Upper lobe of left lung (tissue), 6 donors: ENCODE results near the gene GPR62. TPM values are rescaled to one million over a fixed set of nuclear protein-coding genes. Genes with fewer than 3 reads are reported as not detected.

Source experiments
- ATAC-seq, 2 donors: fragments of 200-7000 bp; cut with Tn5 transposase; one replicate each; pipeline ENCODE4 v1.9.1; 2022; ENCODE audit warnings: mild to moderate bottlenecking in 2 of 2, moderate library complexity in 2 of 2; ENCODE audit not compliant: low FRiP score in 2 of 2
- DNase-seq, 2 donors: peaks; one replicate each; pipeline ENCODE4 v3.0.0-alpha.2; 2019 to 2020
- H3K27ac ChIP-seq, 4 donors: fragments of 200-600 bp; sonication (generic); one replicate each; pipeline ENCODE4 v1.5.1; 2016 to 2019
- H3K27me3 ChIP-seq, 4 donors: fragments of 200-600 bp; sonication (generic); one replicate each; pipeline ENCODE4 v1.5.1; 2017 to 2019
- H3K36me3 ChIP-seq, 4 donors: fragments of 200-600 bp; sonication (generic); one replicate each; pipeline ENCODE4 v1.5.1; 2016 to 2019
- H3K4me1 ChIP-seq, 4 donors: fragments of 200-600 bp; sonication (generic); one replicate each; pipeline ENCODE4 v1.5.1; 2018 to 2019
- H3K4me3 ChIP-seq, 4 donors: fragments of 200-600 bp; sonication (generic); one replicate each; pipeline ENCODE4 v1.5.1; 2017 to 2019; ENCODE audit warnings: mild to moderate bottlenecking in 2 of 4, moderate library complexity in 1 of 4
- H3K9me3 ChIP-seq, 4 donors: fragments of 200-600 bp; sonication (generic); one replicate each; pipeline ENCODE4 v1.5.1; 2018 to 2019
- EP300 ChIP-seq, 4 donors: sonication (generic); formaldehyde crosslinking; IDR thresholded peaks; one replicate each; pipeline ENCODE4 v1.5.1; 2017; ENCODE audit warnings: antibody characterized with exemption in 4 of 4, control low read depth in 2 of 4
- POLR2A ChIP-seq, 4 donors: fragments of 450-650 bp; IDR thresholded peaks; one replicate each; pipeline ENCODE4 v1.5.1; 2016 to 2017; ENCODE audit warnings: antibody characterized with exemption in 4 of 4, mild to moderate bottlenecking in 2 of 4
- POLR2AphosphoS5 ChIP-seq, 2 donors: sonication (generic); formaldehyde crosslinking; IDR thresholded peaks; one replicate each; pipeline ENCODE4 v1.5.1; 2017; ENCODE audit warnings: antibody characterized with exemption in 2 of 2
- WGBS, 2 donors: methylation state at CpG; one replicate each; pipeline ENCODE4 v1.1.5; 2017 to 2018; 5-methylcytosine and 5-hydroxymethylcytosine counted together
- small RNA-seq, 4 donors: library from RNA; depleted of rRNA; stranded (forward); fragments of <200 nt; gene quantifications; one replicate each; pipeline ENCODE3, GENCODE V24; 2016
- total RNA-seq, 6 donors: library from RNA; depleted of rRNA in 4 of 6; stranded (reverse); fragments of >200 nt in 4 of 6; gene quantifications; one replicate each; pipeline versions ENCODE4 v1.1.0 to v1.2.1, GENCODE V29; 2016 to 2021
- TF ChIP-seq, protein P1 (sequence below), 6 experiments: fragments of 450-650 bp in 4 of 6; fragments of 200-600 bp in 2 of 6; sonication (generic) in 2 of 6; IDR thresholded peaks; one replicate each; pipeline ENCODE4 v1.5.1; 2016 to 2019; ENCODE audit warnings: antibody characterized with exemption in 6 of 6
- donor health status: DM: no; HTN: no; CAD: no; lungs with moderate emphysema.
- donor health status: DM: no; HTN: yes; CAD: no; lungs with severe emphysema.

The GPR62 gene
- total RNA-seq, 6 donors from 2014 or later, result not detected

DNA sequence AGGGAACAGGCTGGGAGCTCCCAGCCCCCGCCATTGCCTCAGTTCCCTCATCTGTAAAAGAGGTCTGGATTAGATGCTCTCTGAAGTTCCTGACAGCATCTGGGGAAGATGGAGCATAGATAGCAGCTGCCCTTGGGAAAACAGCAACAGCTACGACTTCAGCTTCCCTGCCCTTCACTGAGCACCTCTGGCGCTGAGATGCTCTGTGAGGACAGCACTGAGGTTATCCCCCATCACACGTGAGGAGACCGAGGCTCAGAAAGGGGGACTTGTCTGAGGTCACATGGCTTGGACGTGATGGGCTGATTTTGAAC lies 51.6 kb downstream of the GPR62 start:
- ATAC-seq (no peak), DNase-seq (no peak)
- 87% methylated on average over 6 of the region's 6 CpGs; no CpG with 5 or more reads in 1 of the 2 donors for WGBS, 2 donors
- H3K9me3 ChIP-seq, result no peaks in the 10 kb centered on the region
- no peak overlapping the region for H3K4me3 ChIP-seq
- no peaks in the 10 kb centered on the region for H3K36me3 ChIP-seq
- peaks cover 15 to 30% (median 21%) of the 10 kb centered on the region in 4 donors for H3K4me1 ChIP-seq
- peak overlapping the region in 2 of 4 donors; percentile 76 to 86 for H3K27ac ChIP-seq
- no peaks in the 10 kb centered on the region for H3K27me3 ChIP-seq
- no peak for TF ChIP-seq POLR2A (IDR thresholded peaks at IDR 0.05)
- TF ChIP-seq EP300 (IDR thresholded peaks at IDR 0.05), result no peak
- no peak for TF ChIP-seq POLR2AphosphoS5 (IDR thresholded peaks at IDR 0.05)
- TF ChIP-seq, protein P1, sequence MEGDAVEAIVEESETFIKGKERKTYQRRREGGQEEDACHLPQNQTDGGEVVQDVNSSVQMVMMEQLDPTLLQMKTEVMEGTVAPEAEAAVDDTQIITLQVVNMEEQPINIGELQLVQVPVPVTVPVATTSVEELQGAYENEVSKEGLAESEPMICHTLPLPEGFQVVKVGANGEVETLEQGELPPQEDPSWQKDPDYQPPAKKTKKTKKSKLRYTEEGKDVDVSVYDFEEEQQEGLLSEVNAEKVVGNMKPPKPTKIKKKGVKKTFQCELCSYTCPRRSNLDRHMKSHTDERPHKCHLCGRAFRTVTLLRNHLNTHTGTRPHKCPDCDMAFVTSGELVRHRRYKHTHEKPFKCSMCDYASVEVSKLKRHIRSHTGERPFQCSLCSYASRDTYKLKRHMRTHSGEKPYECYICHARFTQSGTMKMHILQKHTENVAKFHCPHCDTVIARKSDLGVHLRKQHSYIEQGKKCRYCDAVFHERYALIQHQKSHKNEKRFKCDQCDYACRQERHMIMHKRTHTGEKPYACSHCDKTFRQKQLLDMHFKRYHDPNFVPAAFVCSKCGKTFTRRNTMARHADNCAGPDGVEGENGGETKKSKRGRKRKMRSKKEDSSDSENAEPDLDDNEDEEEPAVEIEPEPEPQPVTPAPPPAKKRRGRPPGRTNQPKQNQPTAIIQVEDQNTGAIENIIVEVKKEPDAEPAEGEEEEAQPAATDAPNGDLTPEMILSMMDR (IDR thresholded peaks at IDR 0.05), result no peak

Small RNA genes within 50 kb of the gene (small RNA-seq; reads per million reads assigned to genes)
- 0 reads per million in 4 donors for gene AC115284.1

Other genes with a start within 250 kb of the GPR62 start
- 1 to 10 TPM in 1 of 6 donors, under 1 TPM in 4, not detected in 1; 0.10 to 1.0 (median 0.30) TPM for gene GRM2, start 248.3 kb upstream of the GPR62 start, total RNA-seq
- not detected for gene IQCF6, start 176.1 kb upstream of the GPR62 start, total RNA-seq
- gene IQCF2, start 93.8 kb upstream of the GPR62 start, total RNA-seq, result not detected
- not detected for gene IQCF5, start 79.8 kb upstream of the GPR62 start, total RNA-seq
- gene IQCF1, start 52.0 kb upstream of the GPR62 start, total RNA-seq, result not detected
- gene RRP9, start 13.5 kb upstream of the GPR62 start, total RNA-seq, result 10 to 100 TPM; 10.7 to 30.4 (median 19.8) TPM
- 10 to 100 TPM; 23.0 to 80.7 (median 35.7) TPM for gene PARP3, start 13.0 kb upstream of the GPR62 start, total RNA-seq
- gene PCBP4, start 12.1 kb downstream of the GPR62 start, total RNA-seq, result 10 to 100 TPM; 22.7 to 53.4 (median 37.7) TPM
- gene ABHD14B, start 18.7 kb downstream of the GPR62 start, total RNA-seq, result 10 to 100 TPM; 35.6 to 62.6 (median 50.0) TPM
- 10 to 100 TPM; 15.7 to 44.5 (median 26.3) TPM for gene ABHD14A, start 19.7 kb downstream of the GPR62 start, total RNA-seq
- 10 to 100 TPM; 17.4 to 65.0 (median 35.9) TPM for gene ACY1, start 28.2 kb downstream of the GPR62 start, total RNA-seq
- gene RPL29, start 40.5 kb downstream of the GPR62 start, total RNA-seq, result 1,000 to 10,000 TPM in 1 of 6 donors, 100 to 1,000 TPM in 5; 306 to 1,159 (median 770) TPM
- gene DUSP7, start 101.2 kb downstream of the GPR62 start, total RNA-seq, result 10 to 100 TPM; 24.1 to 49.1 (median 35.3) TPM
- gene POC1A, start 199.0 kb downstream of the GPR62 start, total RNA-seq, result 1 to 10 TPM; 1.0 to 4.2 (median 2.8) TPM
- gene ALAS1, start 242.8 kb downstream of the GPR62 start, total RNA-seq, result 10 to 100 TPM; 53.2 to 97.3 (median 74.0) TPM